Right ventricle myocardium superior (tissue), 1 donor: ENCODE results near the gene MMP28. TPM values are rescaled to one million over a fixed set of nuclear protein-coding genes. Genes with fewer than 3 reads are reported as not detected.

Experiments used
- ATAC-seq: fragments of 200-7000 bp; cut with Tn5 transposase; one replicate; pipeline ENCODE4 v1.9.1; 2020; ENCODE audit warnings: mild to moderate bottlenecking; ENCODE audit not compliant: poor library complexity
- DNase-seq: peaks from one replicate; pipeline ENCODE4 v3.0.0-alpha.2; 2020
- intact Hi-C: fragments of 100-400 bp; cut with DNase I; formaldehyde crosslinking; loops from one replicate; pipeline ENCODE4 v1.11.2; 2022
- long read RNA-seq: library from polyadenylated mRNA; unstranded; transcript quantifications from one replicate; pipeline ENCODE4 v2.0.0, GENCODE V29; 2021
- total RNA-seq: library from RNA; stranded (reverse); fragmentation: NEBNext Ultra II Directional; extraction: Animal tissue kit (Norgen Biotek cat#: 25700); gene quantifications from one replicate; pipeline ENCODE4 v1.2.1, GENCODE V29; 2021
- donor health status: DM: no; HTN: yes; CAD: no; lungs with severe emphysema.

Gene MMP28
- 1.2 TPM for total RNA-seq
- long read RNA-seq, transcript MMP28-201 (8 exons, 1,928 nt): major isoform, 5 of 8 reads
- long read RNA-seq, partial matches to known transcripts: 1 of 8 reads
- long read RNA-seq, other reads (novel, unspliced or antisense): 0 of 8 reads

DNA sequence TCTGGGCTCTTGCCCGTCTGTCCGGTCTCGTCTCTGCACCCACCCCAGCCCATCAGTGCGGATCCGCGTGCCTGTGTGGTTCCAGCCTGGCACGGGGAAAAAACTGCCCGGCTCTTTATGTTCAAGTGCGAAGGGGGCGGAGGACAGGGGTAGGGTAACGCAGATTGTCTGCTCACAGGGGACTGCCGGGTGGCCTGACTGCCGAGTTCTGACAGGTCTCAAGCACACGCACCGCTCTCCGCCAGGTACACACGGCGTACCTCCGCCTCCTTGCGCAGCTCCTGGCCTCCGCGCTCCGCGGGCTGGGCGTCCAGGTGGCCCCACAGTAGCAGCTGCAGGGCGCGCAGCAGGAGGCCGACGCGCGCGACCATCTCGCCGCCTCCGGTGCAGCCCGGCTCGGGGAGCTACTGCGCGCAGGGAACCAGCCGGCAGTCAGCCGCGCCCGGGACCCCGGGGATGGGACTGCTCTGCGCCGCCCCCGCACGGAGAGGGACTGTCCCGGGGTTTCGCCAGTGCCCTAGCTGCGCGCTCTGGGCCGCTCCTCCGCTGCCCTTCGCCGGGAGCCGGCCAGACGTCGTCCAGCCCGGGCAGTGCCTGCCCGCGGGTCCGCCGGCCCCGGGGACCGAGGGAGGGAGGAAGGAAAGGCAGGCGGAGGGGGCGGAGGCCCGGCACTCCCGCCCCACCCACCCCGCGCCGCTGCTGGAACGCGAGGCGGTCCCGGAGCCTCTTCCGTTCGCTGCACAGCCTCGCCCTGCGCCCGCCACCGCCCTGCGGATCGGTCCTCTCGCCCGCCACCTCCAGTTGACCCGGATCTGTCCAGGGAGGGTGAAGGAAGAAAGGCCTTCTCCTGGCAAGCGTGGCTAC is at the start of gene MMP28:
MMP28 (minus strand) TSS at position 635 of the 864 bp plus-strand sequence; CDS start at position 371, 264 bp downstream.
- intact Hi-C loops: no loop called here
- DNase-seq: peak; percentile 73
- ATAC-seq: peak; percentile 73

DNA sequence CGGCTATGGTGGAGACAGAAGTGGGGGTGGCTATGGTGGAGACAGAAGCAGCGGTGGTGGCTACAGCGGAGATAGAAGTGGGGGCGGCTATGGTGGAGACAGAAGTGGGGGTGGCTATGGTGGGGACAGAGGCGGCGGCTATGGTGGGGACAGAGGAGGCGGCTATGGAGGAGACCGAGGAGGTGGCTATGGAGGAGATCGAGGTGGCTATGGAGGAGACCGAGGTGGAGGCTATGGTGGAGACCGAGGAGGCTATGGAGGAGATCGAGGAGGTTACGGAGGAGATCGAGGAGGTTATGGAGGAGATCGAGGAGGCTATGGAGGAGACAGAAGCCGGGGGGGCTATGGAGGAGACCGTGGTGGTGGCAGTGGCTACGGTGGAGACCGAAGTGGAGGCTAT is 49.1 kb upstream of the MMP28 start:
- DNase-seq (no peak), ATAC-seq (no peak)
- intact Hi-C loops: no loop called here

DNA sequence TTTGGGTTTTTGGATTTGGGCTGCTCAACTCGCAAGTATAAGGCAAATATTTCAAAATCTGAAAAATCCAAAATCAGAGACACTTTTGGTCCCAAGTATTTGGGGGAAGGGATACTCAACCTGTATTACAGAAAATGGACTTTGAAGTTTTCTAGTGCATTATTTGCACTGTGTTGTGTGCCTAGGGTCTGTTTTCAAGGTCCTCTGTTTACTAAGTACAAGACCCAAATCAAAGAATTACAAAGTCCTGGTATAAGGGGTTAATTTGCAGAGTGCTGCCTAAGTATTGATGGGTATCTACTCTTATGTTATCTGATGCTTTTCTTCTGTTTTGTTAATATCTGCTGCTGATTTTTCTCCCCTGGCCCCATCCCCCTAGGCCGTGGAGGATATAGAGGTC is 48.3 kb upstream of the MMP28 start:
- intact Hi-C loops: no loop called here
- DNase-seq (no peak), ATAC-seq (no peak)

- intact Hi-C loops: no loop called here
- ATAC-seq (no peak), DNase-seq (no peak)
These were observed 46.8 kb upstream of the MMP28 start for GRCh38 chr17:35842239-35842638.

DNA sequence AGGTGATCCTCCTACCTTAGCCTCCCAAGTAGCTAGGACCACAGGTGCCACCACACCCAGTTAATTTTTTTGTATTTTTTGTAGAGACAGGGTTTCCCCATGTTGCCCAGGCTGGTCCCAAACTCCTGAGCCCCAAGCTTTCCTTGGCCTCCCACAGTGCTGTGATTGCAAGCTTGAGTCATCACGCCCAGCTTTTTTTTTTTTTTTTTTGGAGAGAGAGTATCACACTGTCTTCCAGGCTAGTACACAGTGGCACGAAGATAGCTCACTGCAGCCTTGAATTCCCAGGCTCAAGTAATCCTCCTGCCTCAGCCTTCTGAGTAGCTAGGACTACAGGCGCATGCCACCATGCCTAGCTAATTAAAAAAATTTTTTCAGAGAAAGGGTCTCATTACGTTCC is 46.1 kb upstream of the MMP28 start:
- no peak for DNase-seq
- intact Hi-C loops: no loop called here
- no peak for ATAC-seq

DNA sequence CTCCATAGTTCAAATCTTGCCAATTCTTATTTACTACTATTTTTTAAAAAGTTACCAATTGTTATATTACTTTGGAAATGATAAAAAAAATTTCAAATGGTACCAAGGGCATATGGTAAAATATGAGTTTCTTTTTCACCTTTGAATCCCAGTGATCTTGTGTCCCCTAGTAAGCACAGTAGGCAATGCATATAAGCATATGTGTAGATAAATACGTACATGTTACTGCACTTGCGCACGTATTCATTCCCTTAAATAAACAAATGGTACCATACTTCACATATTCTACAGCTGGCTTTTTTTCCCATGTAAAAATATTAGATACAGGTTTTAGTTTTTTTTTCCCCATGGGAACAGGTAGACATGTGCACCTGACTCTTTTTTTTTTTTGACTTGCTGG is 45.7 kb upstream of the MMP28 start:
- no peak for DNase-seq
- intact Hi-C loops: no loop called here
- ATAC-seq: no peak

- intact Hi-C loops: no loop called here
- DNase-seq: no peak
- ATAC-seq: no peak
These were observed 29.8 kb upstream of the MMP28 start for GRCh38 chr17:35825206-35825605.

DNA sequence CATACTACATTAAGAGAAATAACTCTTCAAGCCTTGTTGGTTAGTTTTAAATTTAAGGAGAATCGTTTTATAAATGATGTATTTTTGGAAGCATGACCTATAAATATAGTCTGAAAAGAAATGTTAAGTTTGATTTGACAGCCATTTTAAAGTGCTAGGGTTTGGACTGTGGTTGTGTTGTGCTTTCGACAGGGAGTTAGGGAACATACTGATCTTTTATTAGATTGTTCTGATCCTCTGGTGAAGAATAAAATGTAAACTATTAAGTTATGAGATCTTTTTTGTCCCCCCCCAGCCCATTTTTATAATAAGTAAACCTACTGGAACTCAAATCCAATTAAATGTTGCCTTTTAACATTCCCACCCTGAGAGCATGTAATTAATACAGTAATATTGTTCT is 25.9 kb upstream of the MMP28 start:
- DNase-seq (no peak), ATAC-seq (no peak)
- intact Hi-C loops: no loop called here

- DNase-seq: no peak
- no peak for ATAC-seq
- intact Hi-C loops: no loop called here
These were observed 24.0 kb upstream of the MMP28 start for GRCh38 chr17:35819455-35819854.

GRCh38 chr17:35817196-35817595 is 21.8 kb upstream of the MMP28 start:
- no peak for DNase-seq
- no peak for ATAC-seq
- intact Hi-C loops: no loop called here

GRCh38 chr17:35816723-35817122 is 21.3 kb upstream of the MMP28 start:
- intact Hi-C loops: no loop called here
- no peak for ATAC-seq
- DNase-seq: no peak

GRCh38 chr17:35812456-35812855 is 17.0 kb upstream of the MMP28 start:
- intact Hi-C loops: no loop called here
- ATAC-seq: no peak
- DNase-seq: no peak

GRCh38 chr17:35811759-35812158 is 16.3 kb upstream of the MMP28 start:
- intact Hi-C loops: no loop called here
- no peak for ATAC-seq

GRCh38 chr17:35809855-35810461 is 14.5 kb upstream of the MMP28 start:
- intact Hi-C loops: no loop called here
- DNase-seq (no peak), ATAC-seq (no peak)

More at GRCh38 chr17:35811759-35812158, 16.3 kb upstream of the MMP28 start:
- DNase-seq: no peak

GRCh38 chr17:35808962-35809854 is 13.8 kb upstream of the MMP28 start, which contains the start of gene TAF15:
Gene TAF15 (plus strand): TSS chr17:35809484. CDS start chr17:35809570, 86 bp downstream.
- DNase-seq: peak; percentile 97
- ATAC-seq: peak; percentile 98
- intact Hi-C loops: no loop called here

- intact Hi-C loops: no loop called here
- ATAC-seq (no peak), DNase-seq (no peak)
These were observed 13.0 kb upstream of the MMP28 start for GRCh38 chr17:35808240-35808961.

DNA sequence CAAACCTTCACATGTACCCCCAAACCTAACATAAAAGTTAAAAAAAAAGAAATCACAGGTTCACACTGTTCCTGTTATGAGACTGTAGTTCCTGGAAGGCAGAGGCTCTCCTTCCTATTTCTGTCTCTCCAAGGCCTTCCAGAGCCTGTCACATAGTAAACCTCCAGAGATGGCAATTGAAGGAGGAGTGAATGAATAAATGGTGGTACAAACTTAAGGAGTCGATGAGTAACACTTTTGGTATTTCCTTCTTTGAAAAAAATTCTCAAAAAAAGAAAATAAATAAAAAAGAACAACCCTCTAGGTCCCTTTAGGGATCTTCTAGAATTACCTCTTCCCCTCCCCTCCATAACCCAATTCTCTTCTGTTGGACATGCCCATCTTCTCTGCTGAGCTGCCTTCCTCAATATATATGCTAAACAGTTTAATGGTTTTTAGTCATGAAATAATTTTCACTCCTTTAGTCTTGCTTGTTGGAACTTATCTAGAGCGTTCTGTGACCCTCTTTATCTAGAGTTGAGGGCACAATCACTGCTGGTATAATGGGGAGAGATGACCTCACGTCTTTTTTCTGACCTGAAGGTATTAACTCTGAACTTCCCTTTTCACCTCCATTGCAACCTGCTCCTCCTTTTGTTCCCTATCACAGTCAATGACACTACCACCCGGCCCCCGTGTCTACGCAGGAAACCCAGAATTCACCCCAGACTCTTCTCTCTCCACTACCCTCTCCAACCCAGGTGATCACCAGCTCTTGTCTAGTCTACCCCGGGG is 12.1 kb upstream of the MMP28 start:
- ATAC-seq (no peak), DNase-seq (no peak)
- intact Hi-C loops: no loop called here
